ENCODE data around the gene PINLYP. TPM values are rescaled to one million over a fixed set of nuclear protein-coding genes. Genes with fewer than 3 reads are reported as not detected.
A peak's percentile ranks its signal among the peaks of the same experiment; 100 is the strongest.

Gene PINLYP
- polyA plus RNA-seq, 1 donor (not counting 4 experiments of a cell fraction or from before 2014, with no cell fraction given): 16.0 TPM

DNA sequence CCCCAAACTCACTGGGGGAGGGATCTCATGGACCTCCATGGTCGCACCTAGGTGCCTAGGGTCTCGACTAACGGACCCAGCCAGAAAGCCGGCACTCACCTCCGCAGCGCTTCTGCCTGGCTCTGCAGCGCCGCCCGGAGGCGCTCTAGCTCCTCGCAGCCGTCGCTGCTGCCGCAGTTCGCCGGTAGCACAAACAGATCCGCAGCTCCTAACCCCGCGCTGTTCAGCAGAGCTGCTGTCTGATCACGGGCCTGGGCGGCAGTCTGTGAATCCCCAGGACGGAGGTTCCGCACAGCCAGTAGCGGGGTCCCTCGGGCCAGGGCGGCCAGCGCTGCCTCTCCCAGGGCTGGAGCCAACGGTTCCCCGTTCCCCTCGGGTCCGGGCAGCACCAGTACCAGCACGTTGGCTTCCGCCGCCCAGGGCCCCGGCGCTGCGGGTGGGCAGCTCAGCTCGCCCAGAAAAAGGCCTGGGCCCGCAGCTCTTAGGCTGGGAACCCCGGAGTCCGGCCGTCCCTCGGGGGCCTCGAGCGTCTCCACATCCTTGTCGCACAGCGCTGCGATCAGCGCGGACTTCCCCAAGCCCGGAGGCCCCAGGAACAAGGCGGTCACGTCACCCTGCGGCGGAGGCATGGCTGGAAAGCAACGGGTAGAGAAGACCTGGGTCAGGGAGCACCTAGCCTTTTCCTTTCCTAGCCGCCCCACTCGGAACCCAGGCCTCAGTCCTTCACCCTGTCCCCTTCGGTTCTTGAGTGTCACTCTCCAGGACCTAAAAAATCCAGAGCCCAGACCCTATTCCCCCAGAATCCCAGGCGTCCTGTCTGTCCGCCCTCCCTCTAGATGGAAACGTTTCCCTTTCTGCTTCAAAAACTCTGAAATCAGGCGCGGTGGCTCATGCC lies 19.4 kb downstream of the PINLYP start:
- DNase-seq (ENCODE audit: low read depth, low spot score) (no peak), FAIRE-seq (no peak)
- H2AFZ ChIP-seq (ENCODE audit: control insufficient read depth, low read length): peak overlapping the region; percentile 49
- peak overlapping the region; percentile 99 for H3K27ac ChIP-seq (ENCODE audit: control insufficient read depth, insufficient read depth, low read length)
- no peak for TF ChIP-seq EZH2 (IDR thresholded peaks at IDR 0.05; ENCODE audit: low read length)
- peak; percentile 81 to 98 (median 88) for TF ChIP-seq CTCF (optimal IDR thresholded peaks at IDR 0.05 in 1 of 3, IDR thresholded peaks at IDR 0.05 in 1 of 3, conservative IDR thresholded peaks at IDR 0.05 in 1 of 3; ENCODE audit: extremely low read depth in 1 of 3, insufficient read depth in 2 of 3, low read length in 3 of 3)
- H3K36me3 ChIP-seq (ENCODE audit: control insufficient read depth in 2 of 2, extremely low read depth in 1 of 2, insufficient read depth in 2 of 2, low read length in 2 of 2): peaks cover 17 to 46% of the 10 kb centered on the region in 2 experiments
- peaks cover 24% of the 10 kb centered on the region for H3K4me1 ChIP-seq (ENCODE audit: control insufficient read depth, extremely low read depth, insufficient read depth, low read length)
- peak overlapping the region; percentile 70 to 96 (median 96) for H3K4me3 ChIP-seq (ENCODE audit: control insufficient read depth in 2 of 3, extremely low read depth in 1 of 3, insufficient read depth in 2 of 3, low read depth in 1 of 3, low read length in 3 of 3)
- H3K9me3 ChIP-seq (ENCODE audit: control insufficient read depth, low read depth, low read length): no peaks in the 10 kb centered on the region
- peaks cover 5% of the 10 kb centered on the region for H4K20me1 ChIP-seq (ENCODE audit: control insufficient read depth, extremely low read depth, insufficient read depth, low read length)
- no peaks in the 10 kb centered on the region for H3K27me3 ChIP-seq (ENCODE audit: control insufficient read depth, extremely low read depth, insufficient read depth, low read length)
- H3K4me2 ChIP-seq (ENCODE audit: control insufficient read depth, extremely low read depth, insufficient read depth, low read depth, low read length): peak overlapping the region; percentile 85
- peak overlapping the region; percentile 99 for H3K9ac ChIP-seq (ENCODE audit: control insufficient read depth, extremely low read depth, insufficient read depth, low read length)
- H3K9me1 ChIP-seq (ENCODE audit: control insufficient read depth, extremely low read depth, insufficient read depth, low read length): no peaks in the 10 kb centered on the region
- dilution Hi-C loops (cut with MboI; ENCODE audit: extremely low pct_ligation_motif_present, low sequenced_read_pairs): no loop called here
- peaks cover 66% of the 10 kb centered on the region for H3K79me2 ChIP-seq (ENCODE audit: control insufficient read depth, insufficient read depth, low read length)

GRCh38 chr19:43595605-43595998 lies 20.0 kb downstream of the PINLYP start:
- dilution Hi-C loops (cut with MboI; ENCODE audit: extremely low pct_ligation_motif_present, low sequenced_read_pairs): no loop called here
- peaks cover 19 to 48% of the 10 kb centered on the region in 2 experiments for H3K36me3 ChIP-seq (ENCODE audit: control insufficient read depth in 2 of 2, extremely low read depth in 1 of 2, insufficient read depth in 2 of 2, low read length in 2 of 2)
- TF ChIP-seq CTCF (optimal IDR thresholded peaks at IDR 0.05 in 1 of 3, IDR thresholded peaks at IDR 0.05 in 1 of 3, conservative IDR thresholded peaks at IDR 0.05 in 1 of 3; ENCODE audit: extremely low read depth in 1 of 3, insufficient read depth in 2 of 3, low read length in 3 of 3) (no peak), EZH2 (IDR thresholded peaks at IDR 0.05; ENCODE audit: low read length) (no peak)
- DNase-seq (ENCODE audit: low read depth, low spot score) (no peak), FAIRE-seq (no peak)
- H3K4me3 ChIP-seq (ENCODE audit: control insufficient read depth in 2 of 3, extremely low read depth in 1 of 3, insufficient read depth in 2 of 3, low read depth in 1 of 3, low read length in 3 of 3): peak overlapping the region; percentile 70 to 96 (median 96)
- peak overlapping the region; percentile 49 for H2AFZ ChIP-seq (ENCODE audit: control insufficient read depth, low read length)
- peaks cover 24% of the 10 kb centered on the region for H3K4me1 ChIP-seq (ENCODE audit: control insufficient read depth, extremely low read depth, insufficient read depth, low read length)
- peaks cover 66% of the 10 kb centered on the region for H3K79me2 ChIP-seq (ENCODE audit: control insufficient read depth, insufficient read depth, low read length)
- H3K9me1 ChIP-seq (ENCODE audit: control insufficient read depth, extremely low read depth, insufficient read depth, low read length): no peaks in the 10 kb centered on the region
- H3K9me3 ChIP-seq (ENCODE audit: control insufficient read depth, low read depth, low read length): no peaks in the 10 kb centered on the region
- H3K9ac ChIP-seq (ENCODE audit: control insufficient read depth, extremely low read depth, insufficient read depth, low read length): peak overlapping the region; percentile 99
- peaks cover 5% of the 10 kb centered on the region for H4K20me1 ChIP-seq (ENCODE audit: control insufficient read depth, extremely low read depth, insufficient read depth, low read length)
- H3K27me3 ChIP-seq (ENCODE audit: control insufficient read depth, extremely low read depth, insufficient read depth, low read length): no peaks in the 10 kb centered on the region
- H3K27ac ChIP-seq (ENCODE audit: control insufficient read depth, insufficient read depth, low read length): peak overlapping the region; percentile 99
- peak overlapping the region; percentile 85 for H3K4me2 ChIP-seq (ENCODE audit: control insufficient read depth, extremely low read depth, insufficient read depth, low read depth, low read length)

Measured in keratinocyte (primary cell).